ENCODE results near the gene PTPN11. TPM values are rescaled to one million over a fixed set of nuclear protein-coding genes. Genes with fewer than 3 reads are reported as not detected.

PTPN11 gene
- total and polyA plus RNA-seq, 2 experiments from 2014 or later = 78.0 to 89.5 TPM

GRCh38 chr12:112543751-112544150 lies 125.0 kb downstream of the PTPN11 start:
- Histone ChIP-seq H3K27me3 (replicated peaks; ENCODE audit: insufficient read depth) (no peaks in the 10 kb centered on the region), H3K9me3 (ENCODE audit: low read depth) (no peaks in the 10 kb centered on the region), H3F3A (ENCODE audit: insufficient read depth) (no peaks in the 10 kb centered on the region), H3K9me2 (ENCODE audit: insufficient read depth) (no peaks in the 10 kb centered on the region), H3K79me2 (ENCODE audit: insufficient read depth) (no peaks in the 10 kb centered on the region), H3K4me1 (ENCODE audit: insufficient read depth) (no peaks in the 10 kb centered on the region), H3K27ac (no peak overlapping the region), H2AFZ (no peak overlapping the region), H3K9ac (no peak overlapping the region), H3K36me3 (ENCODE audit: low read depth) (no peaks in the 10 kb centered on the region), H4K20me1 (ENCODE audit: insufficient read depth) (no peaks in the 10 kb centered on the region), H3K4me3 (no peak overlapping the region), H3K4me2 (ENCODE audit: unreplicated experiment) (no peak overlapping the region)
- TF ChIP-seq EZH2 (IDR thresholded peaks at IDR 0.05; ENCODE audit: insufficient read depth, poor library complexity, severe bottlenecking) = no peak
- no peak for TF ChIP-seq EZH2phosphoT487 (IDR thresholded peaks at IDR 0.05; ENCODE audit: insufficient read depth, low read depth)
- in situ Hi-C loops (cut with MboI) = no loop called here
- WGBS, 2 experiments (ENCODE audit: low coverage in 1 of 2, low lambda C conversion rate in 2 of 2, missing lambda C conversion rate in 2 of 2) = 31 to 39% methylated on average over 4 of the region's 4 CpGs
- DNase-seq = no peak

DNA sequence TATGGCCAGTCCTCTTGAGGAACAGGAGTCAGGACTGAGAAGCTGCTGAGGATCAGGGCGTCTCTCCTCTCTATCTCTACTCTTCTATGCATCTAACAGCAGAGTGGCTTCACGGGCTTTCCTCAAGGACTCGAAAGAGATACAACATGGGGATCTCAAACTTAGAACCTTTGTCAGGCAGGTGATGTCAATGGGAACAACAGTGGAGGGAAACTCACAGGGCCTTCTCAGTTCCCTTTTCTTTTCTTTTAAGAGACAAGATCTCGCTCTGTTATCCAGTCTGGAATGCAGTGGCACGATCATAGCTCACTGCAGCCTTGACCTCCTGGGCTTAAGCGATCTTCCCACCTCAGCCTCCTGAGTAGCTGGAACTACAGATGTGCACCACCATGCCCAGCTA lies 127.6 kb downstream of the PTPN11 start:
- H3K27me3 ChIP-seq (replicated peaks; ENCODE audit: insufficient read depth) = no peaks in the 10 kb centered on the region
- no peaks in the 10 kb centered on the region for H3K36me3 ChIP-seq (ENCODE audit: low read depth)
- no peak overlapping the region for H3K9ac ChIP-seq
- no peak overlapping the region for H3K27ac ChIP-seq
- WGBS, 2 experiments (ENCODE audit: low coverage in 1 of 2, low lambda C conversion rate in 2 of 2, missing lambda C conversion rate in 2 of 2) = 54% methylated on average over 6 of the region's 6 CpGs
- in situ Hi-C loops (cut with MboI) = no loop called here
- H3K4me2 ChIP-seq (ENCODE audit: unreplicated experiment) = no peak overlapping the region
- H3F3A ChIP-seq (ENCODE audit: insufficient read depth) = no peaks in the 10 kb centered on the region
- H3K4me1 ChIP-seq (ENCODE audit: insufficient read depth) = no peaks in the 10 kb centered on the region
- H4K20me1 ChIP-seq (ENCODE audit: insufficient read depth) = no peaks in the 10 kb centered on the region
- H2AFZ ChIP-seq = no peak overlapping the region
- no peaks in the 10 kb centered on the region for H3K9me2 ChIP-seq (ENCODE audit: insufficient read depth)
- DNase-seq = no peak
- H3K79me2 ChIP-seq (ENCODE audit: insufficient read depth) = no peaks in the 10 kb centered on the region
- no peaks in the 10 kb centered on the region for H3K9me3 ChIP-seq (ENCODE audit: low read depth)
- TF ChIP-seq EZH2phosphoT487 (IDR thresholded peaks at IDR 0.05; ENCODE audit: insufficient read depth, low read depth) (no peak), EZH2 (IDR thresholded peaks at IDR 0.05; ENCODE audit: insufficient read depth, poor library complexity, severe bottlenecking) (no peak)
- no peak overlapping the region for H3K4me3 ChIP-seq

- no peak overlapping the region for H3K27ac ChIP-seq
- in situ Hi-C loops (cut with MboI) = no loop called here
- no peak overlapping the region for H3K4me2 ChIP-seq (ENCODE audit: unreplicated experiment)
- H4K20me1 ChIP-seq (ENCODE audit: insufficient read depth) = no peaks in the 10 kb centered on the region
- H3K36me3 ChIP-seq (ENCODE audit: low read depth) = no peaks in the 10 kb centered on the region
- no peaks in the 10 kb centered on the region for H3K79me2 ChIP-seq (ENCODE audit: insufficient read depth)
- H3F3A ChIP-seq (ENCODE audit: insufficient read depth) = no peaks in the 10 kb centered on the region
- DNase-seq = peak; percentile 9
- no peak overlapping the region for H3K9ac ChIP-seq
- no peak overlapping the region for H2AFZ ChIP-seq
- H3K9me3 ChIP-seq (ENCODE audit: low read depth) = no peaks in the 10 kb centered on the region
- no peak for TF ChIP-seq EZH2phosphoT487 (IDR thresholded peaks at IDR 0.05; ENCODE audit: insufficient read depth, low read depth)
- TF ChIP-seq EZH2 (IDR thresholded peaks at IDR 0.05; ENCODE audit: insufficient read depth, poor library complexity, severe bottlenecking) = no peak
- no peaks in the 10 kb centered on the region for H3K4me1 ChIP-seq (ENCODE audit: insufficient read depth)
- H3K4me3 ChIP-seq = no peak overlapping the region
- 7 to 11% methylated on average over 2 of the region's 2 CpGs for WGBS, 2 experiments (ENCODE audit: low coverage in 1 of 2, low lambda C conversion rate in 2 of 2, missing lambda C conversion rate in 2 of 2)
- no peaks in the 10 kb centered on the region for H3K27me3 ChIP-seq (replicated peaks; ENCODE audit: insufficient read depth)
- no peaks in the 10 kb centered on the region for H3K9me2 ChIP-seq (ENCODE audit: insufficient read depth)
Measured at GRCh38 chr12:112546996-112547395, 128.2 kb downstream of the PTPN11 start.

DNA sequence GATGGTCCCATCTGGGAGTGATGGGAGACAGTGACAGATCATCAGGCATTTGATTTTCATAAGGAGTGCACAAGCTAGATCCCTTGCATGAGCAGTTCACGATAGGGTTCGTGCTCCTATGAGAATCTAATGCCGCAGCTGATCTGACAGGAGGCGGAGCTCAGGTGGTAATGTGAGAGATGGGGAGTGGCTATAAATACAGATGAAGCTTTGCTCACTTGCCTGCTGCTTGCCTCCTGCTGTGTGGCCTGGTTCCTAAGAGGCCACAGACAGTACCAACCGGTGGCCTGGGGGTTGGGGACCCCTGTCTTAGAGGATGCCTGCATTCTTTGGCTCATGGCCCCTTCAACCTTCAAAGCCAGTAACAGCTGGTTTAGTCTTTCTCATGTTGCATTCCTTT lies 130.3 kb downstream of the PTPN11 start:
- TF ChIP-seq EZH2phosphoT487 (IDR thresholded peaks at IDR 0.05; ENCODE audit: insufficient read depth, low read depth) = no peak
- no peak for TF ChIP-seq EZH2 (IDR thresholded peaks at IDR 0.05; ENCODE audit: insufficient read depth, poor library complexity, severe bottlenecking)
- Histone ChIP-seq H3K4me2 (ENCODE audit: unreplicated experiment) (no peak overlapping the region), H4K20me1 (ENCODE audit: insufficient read depth) (no peaks in the 10 kb centered on the region), H3K9ac (no peak overlapping the region), H3K4me1 (ENCODE audit: insufficient read depth) (no peaks in the 10 kb centered on the region), H3K79me2 (ENCODE audit: insufficient read depth) (no peaks in the 10 kb centered on the region), H2AFZ (no peak overlapping the region), H3K27me3 (replicated peaks; ENCODE audit: insufficient read depth) (no peaks in the 10 kb centered on the region; the same call in 1 of the 2 replicates), H3K9me2 (ENCODE audit: insufficient read depth) (no peaks in the 10 kb centered on the region), H3K9me3 (ENCODE audit: low read depth) (no peaks in the 10 kb centered on the region), H3K27ac (no peak overlapping the region), H3F3A (ENCODE audit: insufficient read depth) (no peaks in the 10 kb centered on the region), H3K36me3 (ENCODE audit: low read depth) (no peaks in the 10 kb centered on the region), H3K4me3 (no peak overlapping the region)
- DNase-seq = no peak
- WGBS, 2 experiments (ENCODE audit: low coverage in 1 of 2, low lambda C conversion rate in 2 of 2, missing lambda C conversion rate in 2 of 2) = 49 to 58% methylated on average over 5 of the region's 5 CpGs
- in situ Hi-C loops (cut with MboI) = no loop called here

DNA sequence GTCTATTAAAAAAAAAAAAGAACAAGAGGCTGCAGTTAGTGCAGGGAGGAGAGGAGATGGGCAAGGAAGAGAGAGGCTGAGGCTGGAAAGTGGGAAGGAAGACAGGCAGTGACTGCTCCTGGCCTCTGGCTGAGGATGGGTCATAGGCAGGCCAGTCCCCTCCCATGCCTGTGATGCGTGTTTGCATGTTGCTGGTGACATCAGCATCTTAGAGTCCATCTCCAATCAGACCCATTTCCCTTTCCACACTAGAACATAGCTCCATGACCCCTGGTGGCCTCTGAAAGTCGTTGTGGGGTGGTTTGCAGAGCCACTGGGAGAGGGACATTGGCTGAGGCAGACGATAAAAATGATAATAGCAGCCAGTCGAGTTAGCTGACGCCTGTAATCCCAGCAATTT lies 132.9 kb downstream of the PTPN11 start:
- no peak overlapping the region for H3K27ac ChIP-seq
- H3K79me2 ChIP-seq (ENCODE audit: insufficient read depth) = no peaks in the 10 kb centered on the region
- H3K9me2 ChIP-seq (ENCODE audit: insufficient read depth) = no peaks in the 10 kb centered on the region
- H3K4me3 ChIP-seq = no peak overlapping the region
- H3F3A ChIP-seq (ENCODE audit: insufficient read depth) = no peaks in the 10 kb centered on the region
- no peaks in the 10 kb centered on the region for H4K20me1 ChIP-seq (ENCODE audit: insufficient read depth)
- TF ChIP-seq EZH2 (IDR thresholded peaks at IDR 0.05; ENCODE audit: insufficient read depth, poor library complexity, severe bottlenecking) = no peak
- 47 to 56% methylated on average over 5 of the region's 5 CpGs for WGBS, 2 experiments (ENCODE audit: low coverage in 1 of 2, low lambda C conversion rate in 2 of 2, missing lambda C conversion rate in 2 of 2)
- no peaks in the 10 kb centered on the region for H3K9me3 ChIP-seq (ENCODE audit: low read depth)
- no peak for DNase-seq
- H2AFZ ChIP-seq = no peak overlapping the region
- H3K9ac ChIP-seq = no peak overlapping the region
- no peaks in the 10 kb centered on the region for H3K4me1 ChIP-seq (ENCODE audit: insufficient read depth)
- no peaks in the 10 kb centered on the region for H3K36me3 ChIP-seq (ENCODE audit: low read depth)
- in situ Hi-C loops (cut with MboI) = no loop called here
- no peak overlapping the region for H3K4me2 ChIP-seq (ENCODE audit: unreplicated experiment)
- peaks cover 11% of the 10 kb centered on the region; the same call in 1 of the 2 replicates for H3K27me3 ChIP-seq (replicated peaks; ENCODE audit: insufficient read depth)
